ENCODE measurements around the gene NTM.

Gene NTM

DNA sequence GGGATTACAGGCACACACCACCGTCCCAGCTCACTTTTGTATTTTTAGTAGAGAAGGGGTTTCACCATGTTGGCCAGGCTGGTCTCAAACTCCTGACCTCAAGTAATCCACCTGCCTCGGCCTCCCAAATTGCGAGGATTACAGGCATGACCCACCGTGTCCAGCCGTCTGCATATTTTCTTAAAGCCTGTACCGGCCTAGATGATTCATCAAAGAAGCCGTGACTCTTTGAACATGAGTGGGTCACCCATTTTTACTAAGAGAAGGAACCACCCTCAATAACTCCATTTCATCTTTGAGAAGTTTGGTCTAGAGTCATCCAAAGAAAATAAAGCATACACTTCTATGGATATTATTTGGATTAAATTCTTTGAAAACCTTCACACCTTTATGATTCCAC is 388.3 kb downstream of the NTM start:
- TF ChIP-seq, protein P1, sequence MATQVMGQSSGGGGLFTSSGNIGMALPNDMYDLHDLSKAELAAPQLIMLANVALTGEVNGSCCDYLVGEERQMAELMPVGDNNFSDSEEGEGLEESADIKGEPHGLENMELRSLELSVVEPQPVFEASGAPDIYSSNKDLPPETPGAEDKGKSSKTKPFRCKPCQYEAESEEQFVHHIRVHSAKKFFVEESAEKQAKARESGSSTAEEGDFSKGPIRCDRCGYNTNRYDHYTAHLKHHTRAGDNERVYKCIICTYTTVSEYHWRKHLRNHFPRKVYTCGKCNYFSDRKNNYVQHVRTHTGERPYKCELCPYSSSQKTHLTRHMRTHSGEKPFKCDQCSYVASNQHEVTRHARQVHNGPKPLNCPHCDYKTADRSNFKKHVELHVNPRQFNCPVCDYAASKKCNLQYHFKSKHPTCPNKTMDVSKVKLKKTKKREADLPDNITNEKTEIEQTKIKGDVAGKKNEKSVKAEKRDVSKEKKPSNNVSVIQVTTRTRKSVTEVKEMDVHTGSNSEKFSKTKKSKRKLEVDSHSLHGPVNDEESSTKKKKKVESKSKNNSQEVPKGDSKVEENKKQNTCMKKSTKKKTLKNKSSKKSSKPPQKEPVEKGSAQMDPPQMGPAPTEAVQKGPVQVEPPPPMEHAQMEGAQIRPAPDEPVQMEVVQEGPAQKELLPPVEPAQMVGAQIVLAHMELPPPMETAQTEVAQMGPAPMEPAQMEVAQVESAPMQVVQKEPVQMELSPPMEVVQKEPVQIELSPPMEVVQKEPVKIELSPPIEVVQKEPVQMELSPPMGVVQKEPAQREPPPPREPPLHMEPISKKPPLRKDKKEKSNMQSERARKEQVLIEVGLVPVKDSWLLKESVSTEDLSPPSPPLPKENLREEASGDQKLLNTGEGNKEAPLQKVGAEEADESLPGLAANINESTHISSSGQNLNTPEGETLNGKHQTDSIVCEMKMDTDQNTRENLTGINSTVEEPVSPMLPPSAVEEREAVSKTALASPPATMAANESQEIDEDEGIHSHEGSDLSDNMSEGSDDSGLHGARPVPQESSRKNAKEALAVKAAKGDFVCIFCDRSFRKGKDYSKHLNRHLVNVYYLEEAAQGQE (IDR thresholded peaks at IDR 0.05; ENCODE audit: insufficient replicate concordance, low read depth): no peak
- no peak for TF ChIP-seq SPI1 (IDR thresholded peaks at IDR 0.05; ENCODE audit: borderline replicate concordance, low read depth)
- TF ChIP-seq, protein P2, sequence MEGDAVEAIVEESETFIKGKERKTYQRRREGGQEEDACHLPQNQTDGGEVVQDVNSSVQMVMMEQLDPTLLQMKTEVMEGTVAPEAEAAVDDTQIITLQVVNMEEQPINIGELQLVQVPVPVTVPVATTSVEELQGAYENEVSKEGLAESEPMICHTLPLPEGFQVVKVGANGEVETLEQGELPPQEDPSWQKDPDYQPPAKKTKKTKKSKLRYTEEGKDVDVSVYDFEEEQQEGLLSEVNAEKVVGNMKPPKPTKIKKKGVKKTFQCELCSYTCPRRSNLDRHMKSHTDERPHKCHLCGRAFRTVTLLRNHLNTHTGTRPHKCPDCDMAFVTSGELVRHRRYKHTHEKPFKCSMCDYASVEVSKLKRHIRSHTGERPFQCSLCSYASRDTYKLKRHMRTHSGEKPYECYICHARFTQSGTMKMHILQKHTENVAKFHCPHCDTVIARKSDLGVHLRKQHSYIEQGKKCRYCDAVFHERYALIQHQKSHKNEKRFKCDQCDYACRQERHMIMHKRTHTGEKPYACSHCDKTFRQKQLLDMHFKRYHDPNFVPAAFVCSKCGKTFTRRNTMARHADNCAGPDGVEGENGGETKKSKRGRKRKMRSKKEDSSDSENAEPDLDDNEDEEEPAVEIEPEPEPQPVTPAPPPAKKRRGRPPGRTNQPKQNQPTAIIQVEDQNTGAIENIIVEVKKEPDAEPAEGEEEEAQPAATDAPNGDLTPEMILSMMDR (IDR thresholded peaks at IDR 0.05; ENCODE audit: insufficient read depth, low read length): no peak
- H3K4me3 ChIP-seq (replicated peaks; ENCODE audit: insufficient read depth, low read length): no peak overlapping the region
- H3K27me3 ChIP-seq (ENCODE audit: insufficient read depth, poor library complexity, severe bottlenecking): no peaks in the 10 kb centered on the region
- no peak overlapping the region for H3K27ac ChIP-seq (replicated peaks)
- DNase-seq (ENCODE audit: low read depth in 1 of 2, low spot score in 1 of 2): no peak

DNA sequence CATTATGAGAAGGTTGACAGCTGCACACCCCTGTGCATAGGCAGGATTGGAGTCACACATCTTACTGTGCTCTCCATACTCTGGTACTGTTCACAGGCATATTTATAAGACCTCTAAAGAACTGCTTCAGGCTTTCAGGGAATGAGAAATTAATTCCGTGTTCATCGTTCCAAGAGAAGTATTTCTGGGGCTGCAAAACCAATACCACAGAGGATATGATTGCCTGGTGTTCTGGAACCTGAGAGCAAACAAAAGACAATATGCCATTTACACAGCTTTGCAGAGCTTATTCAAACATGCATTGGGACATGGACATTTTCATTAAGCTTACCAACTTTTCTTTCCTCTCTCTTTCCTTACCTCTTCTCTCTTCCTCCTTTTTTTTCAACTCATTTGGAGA is 388.7 kb downstream of the NTM start:
- Histone ChIP-seq H3K27me3 (ENCODE audit: insufficient read depth, poor library complexity, severe bottlenecking) (no peaks in the 10 kb centered on the region), H3K27ac (replicated peaks) (no peak overlapping the region), H3K4me3 (replicated peaks; ENCODE audit: insufficient read depth, low read length) (no peak overlapping the region)
- no peak for DNase-seq (ENCODE audit: low read depth in 1 of 2, low spot score in 1 of 2)
- TF ChIP-seq, protein P1 (IDR thresholded peaks at IDR 0.05; ENCODE audit: insufficient replicate concordance, low read depth): no peak
- TF ChIP-seq POLR2AphosphoS5 (IDR thresholded peaks at IDR 0.05; ENCODE audit: low read depth) (no peak), SPI1 (IDR thresholded peaks at IDR 0.05; ENCODE audit: borderline replicate concordance, low read depth) (no peak), GABPA (IDR thresholded peaks at IDR 0.05; ENCODE audit: low read depth) (no peak)
- TF ChIP-seq, protein P2 (IDR thresholded peaks at IDR 0.05; ENCODE audit: insufficient read depth, low read length): no peak

DNA sequence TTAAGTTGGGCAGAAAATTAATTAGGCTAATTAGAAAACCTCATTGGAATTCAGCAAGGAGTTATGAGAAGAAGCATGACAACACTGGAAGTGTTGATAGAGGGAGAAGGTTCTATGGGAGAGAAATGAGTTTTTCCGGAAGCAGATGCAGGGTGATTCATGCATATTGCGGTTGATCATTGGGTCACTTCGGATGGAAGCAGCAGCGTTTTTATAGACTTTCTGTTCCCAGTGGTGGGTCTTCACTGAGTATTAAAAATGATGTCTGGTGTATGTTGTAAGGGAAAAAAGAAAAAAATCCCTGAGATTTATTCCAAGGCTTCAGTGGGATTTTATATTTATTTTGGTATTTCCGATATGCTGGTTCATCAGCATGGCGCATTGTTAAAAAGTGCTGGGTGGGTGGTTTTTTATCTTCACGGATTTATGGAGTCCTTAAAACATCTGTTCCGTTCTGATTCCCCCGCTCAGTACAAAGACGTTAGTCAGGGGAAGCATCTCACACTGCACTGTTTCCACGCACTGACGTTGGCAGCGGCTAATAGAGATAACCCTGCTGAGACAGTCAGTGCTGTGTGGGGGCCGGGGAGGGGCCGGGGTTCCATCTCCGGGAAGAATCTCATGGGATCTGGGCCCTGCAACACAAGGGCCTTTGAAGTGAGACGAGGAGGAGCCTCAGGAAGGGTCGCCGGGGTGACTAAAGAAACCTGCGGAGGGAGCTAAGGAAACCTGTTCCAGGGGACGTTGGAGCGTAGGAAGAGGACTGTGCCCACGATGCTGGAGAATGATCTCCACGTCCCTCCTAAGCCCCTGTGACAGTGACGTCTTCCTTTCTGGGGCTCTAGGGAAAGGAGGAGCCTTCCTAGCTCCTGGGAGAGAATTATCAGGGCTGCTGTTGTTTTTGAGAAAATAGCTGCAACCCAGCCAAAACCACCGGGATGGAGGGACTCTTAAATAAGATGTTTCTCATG is 390.0 kb downstream of the NTM start:
- Histone ChIP-seq H3K27ac (replicated peaks) (no peak overlapping the region), H3K27me3 (ENCODE audit: insufficient read depth, poor library complexity, severe bottlenecking) (no peaks in the 10 kb centered on the region), H3K4me3 (replicated peaks; ENCODE audit: insufficient read depth, low read length) (no peak overlapping the region)
- no peak for DNase-seq (ENCODE audit: low read depth in 1 of 2, low spot score in 1 of 2)
- TF ChIP-seq GABPA (IDR thresholded peaks at IDR 0.05; ENCODE audit: low read depth) (no peak), POLR2AphosphoS5 (IDR thresholded peaks at IDR 0.05; ENCODE audit: low read depth) (no peak), SPI1 (IDR thresholded peaks at IDR 0.05; ENCODE audit: borderline replicate concordance, low read depth) (no peak)
- TF ChIP-seq, protein P1 (IDR thresholded peaks at IDR 0.05; ENCODE audit: insufficient replicate concordance, low read depth): no peak
- TF ChIP-seq, protein P2 (IDR thresholded peaks at IDR 0.05; ENCODE audit: insufficient read depth, low read length): no peak
